ENCODE measurements around the gene MED8.
"Not testable (repeated sequence)": the region's sequence is repeated elsewhere in the genome, so short reads cannot be mapped to it uniquely, and the experiment has no call there.

Gene MED8

DNA sequence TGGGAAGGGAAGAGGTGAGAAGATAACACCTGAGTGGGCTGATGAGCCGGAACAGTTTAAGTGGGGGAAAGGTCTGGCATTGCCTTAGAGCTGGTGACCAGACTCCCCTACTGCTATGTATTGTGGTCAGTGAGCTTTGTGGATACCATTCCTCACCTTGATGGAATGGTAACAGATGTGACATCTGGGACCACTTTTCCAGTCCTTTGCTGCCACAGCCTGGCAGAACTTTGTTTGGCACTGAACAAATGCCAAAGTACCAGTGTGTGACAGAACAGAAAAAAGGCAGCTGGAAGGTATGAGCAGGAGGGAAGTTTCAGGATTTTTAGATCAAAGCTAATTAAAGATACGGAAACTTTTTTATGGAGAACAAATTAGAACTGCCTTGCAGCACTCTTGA lies 6.2 kb downstream of the MED8 start:
- DNase-seq (ENCODE audit: low read depth in 2 of 2) = no peak

DNA sequence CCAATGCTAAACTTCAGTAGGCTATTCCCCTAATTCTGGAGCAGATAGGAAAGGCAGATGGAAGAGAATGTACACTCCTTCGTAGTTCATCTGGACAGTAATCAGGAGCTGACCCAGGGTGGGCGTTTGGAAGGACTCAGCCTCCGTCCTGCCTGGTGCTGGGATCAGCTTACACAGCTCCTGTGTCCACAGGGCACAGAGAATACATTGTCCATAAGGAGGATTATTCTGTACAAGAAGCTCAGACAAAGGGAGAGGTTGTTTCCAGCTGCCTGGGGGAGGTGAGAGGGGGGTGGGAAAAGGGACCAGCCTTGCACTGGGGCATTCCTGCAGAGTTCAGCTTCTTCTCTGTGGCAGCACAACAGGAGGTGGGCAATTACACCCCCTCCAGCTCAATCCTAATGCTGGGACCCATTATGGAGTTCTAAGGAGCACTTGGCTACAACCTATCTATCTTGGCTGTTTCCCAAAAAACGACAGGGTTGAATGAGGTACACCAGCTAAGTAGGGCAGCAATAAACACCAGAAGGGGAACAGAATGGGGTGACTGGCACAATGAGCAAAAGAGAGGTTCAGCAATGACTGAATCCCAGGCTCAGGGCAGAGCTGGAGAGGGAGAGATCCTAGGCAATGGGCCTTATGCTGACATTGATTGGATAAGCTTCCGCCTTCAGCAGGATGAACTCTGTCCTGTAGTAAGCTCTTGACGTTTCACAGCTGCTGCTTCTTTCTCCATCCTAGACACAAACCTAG lies 7.4 kb downstream of the MED8 start:
- DNase-seq (ENCODE audit: low read depth in 2 of 2) = no peak

DNA sequence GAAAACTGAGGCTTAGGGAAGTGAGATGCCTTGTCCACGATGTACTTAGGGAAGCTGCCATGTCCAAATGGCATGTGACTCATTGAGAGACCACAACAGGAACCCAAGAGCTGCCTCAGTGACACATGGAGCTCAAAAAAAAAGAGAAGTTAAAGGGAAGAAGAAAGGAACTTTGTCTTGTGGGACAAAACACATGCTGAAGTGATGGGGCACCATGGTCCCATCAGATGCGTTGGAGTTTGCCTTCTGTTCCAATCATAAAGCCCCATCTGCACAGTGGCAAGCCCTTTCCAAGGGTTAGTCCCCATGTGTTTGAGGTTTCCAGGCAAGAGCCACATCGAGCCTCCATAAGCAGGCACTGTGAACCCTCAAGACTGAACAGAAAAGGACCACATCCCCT lies 8.0 kb downstream of the MED8 start:
- no peak for DNase-seq (ENCODE audit: low read depth in 2 of 2)

DNA sequence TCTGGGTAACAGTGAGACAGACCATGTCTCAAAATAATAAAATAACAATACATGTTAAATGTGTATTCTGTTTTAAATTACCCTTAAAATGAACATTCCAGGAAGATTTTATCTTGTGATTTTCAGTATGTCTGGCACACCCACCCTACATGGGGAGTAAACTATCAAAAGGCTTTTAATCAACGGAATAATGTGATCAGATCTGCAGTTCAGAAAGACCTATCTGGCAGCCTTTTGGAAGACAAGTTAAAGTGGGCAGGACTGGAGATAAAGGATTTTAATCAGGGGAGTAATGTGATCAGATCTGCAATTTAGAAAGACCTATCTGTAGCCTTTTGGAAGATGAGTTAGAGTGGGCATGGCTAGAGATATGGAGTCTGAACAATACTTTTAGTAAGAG lies 10.1 kb downstream of the MED8 start:
- DNase-seq (ENCODE audit: low read depth in 2 of 2) = no peak

DNA sequence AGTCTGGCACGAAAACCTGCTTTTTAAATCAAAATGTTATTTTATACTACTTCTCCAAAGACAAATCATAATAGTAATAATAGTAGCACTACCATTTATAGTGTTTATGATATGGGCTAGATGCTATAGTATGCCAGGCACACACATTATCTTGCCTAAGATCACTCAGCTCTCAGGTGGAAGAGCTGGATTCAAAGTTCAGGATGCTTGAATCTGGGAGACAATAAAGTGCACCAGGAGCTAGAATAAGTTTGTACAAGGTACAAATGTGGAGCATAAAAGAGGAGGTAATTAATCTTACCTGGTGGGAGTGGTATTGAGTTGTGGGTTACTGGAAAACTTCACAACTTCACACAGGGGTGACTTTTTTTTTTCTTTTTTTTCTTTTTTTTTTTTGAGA lies 11.8 kb downstream of the MED8 start:
- no peak for DNase-seq (ENCODE audit: low read depth in 2 of 2)

DNA sequence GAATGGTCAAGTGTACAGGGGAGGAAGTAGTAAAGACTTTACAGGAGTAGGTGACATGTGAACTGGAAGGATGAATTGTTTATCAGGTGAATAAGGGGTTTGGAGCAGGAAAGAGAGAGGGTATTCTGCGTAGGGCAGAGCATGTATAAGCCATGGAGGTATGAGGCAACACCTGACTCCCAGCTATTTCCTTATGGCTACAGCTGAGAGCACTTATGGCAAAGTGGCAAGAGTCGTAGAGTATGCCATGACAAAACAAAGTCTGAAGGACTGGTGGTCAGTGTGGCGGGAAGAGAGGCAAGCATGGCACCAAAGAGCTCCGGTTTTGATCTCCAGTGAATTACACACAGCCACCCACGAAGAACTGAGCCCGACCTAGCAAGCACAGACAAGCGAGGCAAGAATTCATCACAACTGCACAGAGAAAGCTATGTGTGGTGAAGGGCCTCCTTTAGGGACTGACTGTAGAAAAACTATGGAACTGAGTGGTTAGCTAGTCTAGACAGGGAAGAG lies 12.8 kb downstream of the MED8 start:
- no peak for DNase-seq (ENCODE audit: low read depth in 2 of 2)

DNA sequence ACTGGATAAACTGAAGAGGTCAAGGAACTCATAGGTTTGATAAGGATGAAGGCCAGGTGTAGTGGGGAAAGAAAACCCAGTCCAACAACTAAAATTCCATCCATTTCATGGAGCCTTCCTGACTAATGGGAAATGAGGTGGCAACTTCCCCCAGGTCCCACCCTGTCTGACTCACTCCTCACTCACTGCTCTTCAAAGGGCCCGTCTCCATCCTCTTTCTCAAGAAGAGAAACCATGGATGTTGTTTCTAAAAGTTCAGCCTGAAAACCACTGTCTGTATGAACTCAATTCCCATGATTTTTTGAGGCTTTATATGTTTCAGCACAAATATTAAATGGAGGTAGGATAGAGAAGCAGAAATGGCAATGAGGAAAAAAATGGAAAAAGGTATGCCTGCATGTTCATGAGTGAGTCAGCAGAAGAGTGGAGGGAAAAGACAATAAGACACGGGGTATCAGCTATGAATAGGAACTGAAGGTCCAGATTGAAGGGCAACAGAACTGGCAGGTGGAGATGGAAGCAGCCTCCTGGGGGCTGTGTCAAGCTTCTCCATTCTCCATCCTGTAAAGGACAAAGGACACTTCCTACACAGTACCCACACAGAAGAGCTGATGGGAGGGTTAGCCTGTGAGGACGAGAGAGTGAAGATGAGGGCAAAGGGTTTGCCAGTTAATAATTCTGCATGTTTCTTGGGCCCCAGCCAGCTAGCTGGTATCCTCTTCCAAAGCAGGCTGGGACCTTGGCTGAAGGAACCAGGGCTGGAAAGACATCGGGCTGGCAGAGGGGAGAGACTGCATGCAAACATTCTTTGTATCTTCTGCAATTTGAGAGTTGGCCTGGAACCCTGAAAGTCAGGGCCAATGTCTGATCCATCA lies 16.3 kb downstream of the MED8 start:
- DNase-seq (ENCODE audit: low read depth in 2 of 2) = no peak

DNA sequence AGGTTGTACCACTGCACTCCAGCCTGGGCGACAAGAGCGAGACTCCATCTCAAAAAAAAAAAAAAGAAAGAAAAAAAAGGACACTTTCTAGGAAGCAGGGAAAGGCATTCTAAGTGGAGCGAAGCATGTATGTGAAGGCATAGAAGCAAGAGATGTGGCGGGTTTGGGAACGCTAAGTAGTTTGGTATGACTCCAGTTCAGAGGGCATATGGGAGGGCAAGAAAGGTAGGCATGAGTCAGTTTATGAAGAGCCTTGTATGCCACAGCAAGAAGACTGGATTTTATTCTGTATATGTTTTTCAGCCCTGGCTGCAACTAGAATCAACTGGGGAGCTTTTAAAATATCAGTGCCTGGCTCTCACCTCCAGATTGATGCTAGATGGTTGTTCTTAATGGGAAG lies 17.4 kb downstream of the MED8 start:
- no peak for DNase-seq (ENCODE audit: low read depth in 2 of 2)

DNA sequence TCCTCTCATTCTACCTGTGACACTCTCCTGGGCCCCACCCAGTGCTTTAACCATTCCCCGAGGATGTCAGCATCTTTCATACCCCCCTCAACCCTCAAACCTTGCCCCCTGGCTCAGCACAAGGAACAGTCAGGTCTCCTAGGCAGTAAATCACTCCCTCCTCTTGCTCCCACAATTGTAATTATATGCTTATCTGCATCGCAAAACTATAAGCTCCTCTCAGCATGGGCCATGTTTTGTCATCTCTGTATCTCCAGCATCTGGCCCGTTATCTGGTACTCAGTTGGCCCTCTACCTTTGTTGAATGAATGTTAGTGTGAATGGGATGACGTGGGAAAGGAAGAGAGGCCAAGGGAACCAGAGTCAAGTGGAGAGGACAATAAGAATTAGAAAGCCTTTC lies 19.0 kb downstream of the MED8 start:
- DNase-seq (ENCODE audit: low read depth in 2 of 2) = no peak

DNA sequence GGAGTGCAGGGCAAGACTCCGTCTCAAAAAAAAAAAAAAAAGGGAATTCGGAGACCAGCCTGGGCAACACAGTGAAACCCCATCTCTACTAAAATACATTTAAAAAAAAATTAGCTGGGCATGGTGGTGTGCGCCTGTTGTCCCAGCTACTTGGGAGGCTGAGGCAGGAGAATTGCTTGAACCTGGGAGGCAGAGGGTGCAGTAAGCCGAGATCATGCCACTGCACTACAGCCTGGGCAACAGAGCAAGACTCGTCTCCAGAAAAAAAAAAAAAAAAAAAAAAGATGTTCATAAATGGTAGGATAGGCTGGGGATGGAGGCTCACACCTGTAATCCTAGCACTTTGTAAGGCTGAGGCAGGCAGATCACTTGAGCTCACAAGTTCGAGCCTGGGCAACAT lies 19.8 kb downstream of the MED8 start:
- not testable (repeated sequence) for DNase-seq (ENCODE audit: low read depth in 2 of 2)

DNA sequence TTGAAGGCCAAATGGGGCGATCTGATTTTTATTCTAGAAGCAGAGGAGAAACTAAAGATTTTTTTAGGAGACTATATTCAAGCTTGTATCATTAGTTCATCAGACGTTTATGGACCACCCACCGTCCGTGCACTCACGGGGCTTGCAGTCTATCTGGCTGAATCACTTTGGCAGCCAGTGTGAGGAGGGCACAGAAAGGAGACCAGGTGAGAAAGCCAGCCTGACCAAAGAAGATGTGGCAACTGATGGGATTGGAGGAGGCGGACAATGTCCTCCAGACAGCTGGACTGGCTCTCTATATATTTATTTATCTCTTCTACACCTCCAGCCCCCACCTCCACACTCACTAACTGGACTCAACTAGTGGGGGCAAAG lies 21.0 kb downstream of the MED8 start:
- no peak for DNase-seq (ENCODE audit: low read depth in 2 of 2)

DNA sequence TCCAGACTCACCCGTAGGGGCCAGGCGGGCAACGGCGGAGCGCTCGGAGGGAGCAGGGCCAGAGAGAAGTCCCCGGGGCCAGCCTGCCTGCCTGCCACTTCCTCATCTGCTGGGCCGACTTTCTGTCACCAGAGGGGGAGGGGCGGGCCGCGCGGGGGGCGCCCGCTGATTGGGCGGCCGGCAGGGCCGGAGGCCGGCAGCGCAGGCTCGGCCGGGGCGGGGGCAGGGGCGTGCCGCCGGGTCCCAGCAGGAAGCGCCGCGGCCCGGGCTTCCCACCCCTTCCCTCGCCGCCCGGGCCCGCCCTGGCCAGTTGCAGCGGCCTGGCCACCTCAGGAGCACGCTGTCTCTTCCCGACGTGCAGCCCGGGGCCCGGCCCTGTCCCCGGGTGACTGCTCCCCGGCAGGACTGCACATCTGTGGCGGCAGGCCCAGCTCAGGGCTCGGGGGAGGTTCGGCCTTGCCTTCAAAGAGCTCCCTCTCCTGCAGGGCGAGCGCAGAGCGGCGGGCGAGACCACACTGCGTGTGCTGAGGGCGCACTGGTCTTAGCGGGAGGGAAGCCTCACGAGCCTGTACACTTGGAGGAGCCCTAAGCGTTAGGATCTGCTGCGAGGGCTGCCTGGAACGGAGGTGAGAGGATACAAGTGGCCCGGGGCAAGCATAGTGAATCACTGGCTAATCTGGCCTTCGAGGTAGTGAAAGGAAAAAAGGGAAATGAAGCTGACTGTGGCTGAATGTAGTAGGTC lies 21.5 kb downstream of the MED8 start, which contains the start of gene ELOVL1:
TSS of gene ELOVL1 (minus strand) at position 108 of the 742 bp plus-strand sequence. CDS start 2,402 bp downstream, outside the sequence.
- peak; percentile 72 to 90 for DNase-seq (ENCODE audit: low read depth in 2 of 2)

DNA sequence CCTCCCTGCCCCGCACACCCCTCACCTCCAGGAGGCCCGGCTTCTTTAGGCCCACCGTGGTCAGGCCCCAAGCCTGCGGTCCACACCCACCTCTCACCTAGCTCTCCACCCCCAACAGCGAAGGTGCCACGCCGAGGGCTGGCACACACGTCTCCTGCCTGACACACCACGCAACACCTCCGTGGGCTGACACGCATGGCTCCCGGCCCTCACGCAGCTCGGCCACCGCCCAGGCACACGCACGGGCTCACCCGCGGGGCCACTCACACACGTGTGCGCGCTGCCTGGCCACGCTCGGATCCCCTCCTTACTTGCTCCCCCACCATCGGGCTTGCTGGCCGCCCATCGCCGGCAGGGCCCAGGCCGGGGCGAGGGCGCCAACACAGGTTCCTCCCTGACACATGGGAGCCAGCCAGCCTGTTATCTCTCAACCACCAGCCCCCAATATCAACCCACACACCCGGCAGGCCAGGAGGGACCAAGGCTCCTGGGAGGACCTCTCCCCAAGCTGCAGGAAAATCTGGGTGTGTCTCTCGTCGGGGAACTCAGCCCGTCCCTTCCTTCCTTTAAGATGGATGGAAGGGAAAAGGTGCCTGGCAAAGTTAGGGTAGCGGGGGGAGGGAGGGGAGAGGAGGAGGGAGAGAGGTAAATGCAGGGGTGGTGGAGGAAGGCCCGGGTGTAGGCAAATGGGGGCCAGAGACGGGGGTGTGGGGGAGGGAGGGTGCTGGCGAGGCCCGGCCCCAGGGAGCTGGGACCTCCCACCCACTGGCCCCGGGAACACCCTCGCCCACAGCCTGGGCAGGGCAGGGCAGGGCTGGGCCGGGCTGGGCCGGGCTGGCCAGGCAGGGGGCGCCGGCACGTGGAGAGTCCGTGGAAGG lies 22.3 kb downstream of the MED8 start:
- peak in 1 of 2 donors; percentile 17 for DNase-seq (ENCODE audit: low read depth in 2 of 2)

DNA sequence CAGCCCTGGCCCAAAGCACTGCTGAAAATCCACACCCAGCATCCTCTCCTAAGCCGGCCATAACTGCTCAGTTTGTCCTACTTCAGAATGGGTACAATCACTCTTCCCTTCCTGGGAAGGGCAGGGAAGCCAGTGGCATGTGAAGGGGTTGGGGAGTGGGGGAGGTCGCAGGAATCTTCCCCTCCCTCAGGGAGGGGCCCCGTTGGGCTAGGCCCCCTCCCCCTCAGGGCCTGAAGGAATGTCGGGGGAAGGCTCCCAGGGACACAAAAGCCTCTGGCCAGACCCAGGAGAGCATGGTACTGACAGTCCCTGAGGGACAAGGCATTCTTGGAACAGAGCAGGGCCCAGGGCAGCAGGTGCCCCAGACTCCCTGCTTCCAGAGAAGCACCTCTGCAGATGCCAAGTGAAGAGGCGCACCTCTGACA lies 23.0 kb downstream of the MED8 start:
- DNase-seq (ENCODE audit: low read depth in 2 of 2) = no peak

DNA sequence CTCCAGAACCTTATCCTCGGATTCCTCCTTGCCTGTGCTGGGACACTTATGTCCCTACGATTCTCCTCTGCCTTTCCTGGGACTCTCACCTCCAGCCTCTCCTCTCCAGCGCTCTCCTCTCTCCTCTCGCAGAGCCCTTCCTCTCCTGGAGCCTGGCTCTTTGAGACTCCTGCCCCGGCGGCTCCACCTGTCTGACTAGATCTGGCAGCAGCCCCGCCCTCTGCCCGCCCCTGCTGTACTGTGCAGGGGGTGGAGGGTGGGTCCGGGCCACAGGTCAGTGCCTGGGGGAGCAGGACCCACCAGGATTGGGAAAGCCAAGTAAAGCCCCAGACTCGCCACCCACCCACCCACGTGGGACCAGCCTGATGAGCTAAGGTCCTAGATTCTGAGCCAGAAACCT lies 23.4 kb downstream of the MED8 start:
- no peak for DNase-seq (ENCODE audit: low read depth in 2 of 2)

DNA sequence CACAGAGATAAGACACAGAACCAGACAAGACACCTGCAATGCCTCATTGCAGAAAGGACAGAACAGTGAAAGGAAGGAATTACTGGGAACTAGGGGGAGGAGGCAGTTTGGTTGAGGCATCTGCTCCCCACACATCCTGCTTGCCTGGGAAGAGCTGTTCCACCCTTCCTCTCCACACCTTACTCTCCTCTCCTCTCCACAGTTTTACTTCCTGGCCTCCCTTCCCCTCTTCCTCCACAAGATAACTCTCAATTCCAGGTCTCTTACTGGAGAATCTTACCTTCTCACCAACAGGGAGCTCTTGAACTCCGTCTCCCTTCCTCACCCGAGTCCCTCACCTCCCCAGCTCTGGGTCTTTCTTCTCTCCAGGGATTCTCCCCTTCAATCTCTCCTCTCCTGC lies 23.9 kb downstream of the MED8 start:
- no peak for DNase-seq (ENCODE audit: low read depth in 2 of 2)

DNA sequence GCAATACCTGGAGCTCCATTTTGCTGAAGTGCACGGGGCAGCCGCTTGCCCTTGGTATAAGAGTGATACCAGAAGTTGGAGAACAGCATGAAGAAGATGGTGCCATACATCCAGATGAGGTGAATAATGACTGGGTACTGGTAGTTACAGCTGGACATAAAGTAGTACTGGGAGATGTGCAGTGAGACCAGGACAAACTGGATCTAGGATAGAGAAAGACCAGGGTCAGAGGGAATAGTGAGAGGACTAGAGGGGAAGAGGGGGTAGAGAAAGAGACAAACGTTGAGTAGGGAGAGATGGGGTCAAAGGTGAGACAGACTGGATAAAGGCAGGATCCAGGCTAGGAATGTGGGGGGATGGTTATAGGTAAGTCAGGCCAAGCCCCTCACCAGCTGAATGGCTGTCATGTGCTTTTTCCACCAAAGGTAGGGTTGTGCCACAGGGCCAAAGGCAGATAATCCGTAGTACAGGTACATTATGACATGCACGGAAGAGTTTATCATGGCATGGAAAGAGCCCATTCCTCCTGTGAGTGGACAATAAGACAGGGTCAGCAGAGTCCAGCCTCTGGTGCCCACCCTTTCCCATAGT lies 25.6 kb downstream of the MED8 start:
- DNase-seq (ENCODE audit: low read depth in 2 of 2) = no peak

DNA sequence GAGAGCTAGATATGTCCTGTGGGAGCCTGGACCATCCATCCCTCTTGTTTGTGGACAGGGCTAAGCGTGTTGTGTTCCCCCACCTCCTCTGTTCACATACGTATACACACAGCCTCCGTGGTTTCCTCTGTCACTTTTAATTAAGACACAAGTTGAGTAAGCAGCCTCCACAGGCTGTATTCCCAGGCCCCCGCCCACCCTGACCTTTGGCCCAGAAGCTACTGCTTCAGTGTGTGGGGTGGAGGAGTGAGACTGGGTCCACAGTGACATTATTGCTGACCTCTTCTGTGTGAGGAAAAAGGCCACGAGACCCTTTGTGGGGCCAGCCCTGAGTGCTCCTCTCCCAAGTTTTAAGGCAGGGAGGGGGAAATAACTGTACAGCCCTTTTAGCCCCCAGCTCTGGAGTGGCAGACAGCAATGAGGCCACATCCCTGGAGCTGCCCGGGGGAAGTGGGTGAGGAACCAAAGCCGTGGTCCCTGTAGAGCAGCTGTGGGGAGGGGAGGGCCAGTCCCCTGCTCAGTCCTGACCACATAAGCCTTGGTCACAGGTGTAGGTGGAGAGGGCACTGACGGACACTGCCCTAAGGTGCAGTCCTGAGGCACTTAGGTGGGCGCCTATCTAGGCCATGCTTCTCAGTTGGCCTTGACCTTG lies 26.2 kb downstream of the MED8 start:
- no peak for DNase-seq (ENCODE audit: low read depth in 2 of 2)

DNA sequence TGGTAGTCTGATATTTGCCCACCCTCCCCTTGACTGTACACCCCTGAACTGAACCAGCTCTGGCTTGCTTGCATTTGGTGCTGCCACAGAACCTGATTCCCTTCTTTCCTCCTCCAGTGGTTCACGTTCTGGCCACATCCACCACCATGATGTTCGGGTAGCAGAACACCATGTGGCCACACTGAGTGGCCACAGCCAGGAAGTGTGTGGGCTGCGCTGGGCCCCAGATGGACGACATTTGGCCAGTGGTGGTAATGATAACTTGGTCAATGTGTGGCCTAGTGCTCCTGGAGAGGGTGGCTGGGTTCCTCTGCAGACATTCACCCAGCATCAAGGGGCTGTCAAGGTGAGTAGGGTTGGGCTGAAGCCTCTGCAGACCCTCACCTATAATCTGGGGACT lies 29.0 kb downstream of the MED8 start:
- DNase-seq (ENCODE audit: low read depth in 2 of 2) = no peak

DNA sequence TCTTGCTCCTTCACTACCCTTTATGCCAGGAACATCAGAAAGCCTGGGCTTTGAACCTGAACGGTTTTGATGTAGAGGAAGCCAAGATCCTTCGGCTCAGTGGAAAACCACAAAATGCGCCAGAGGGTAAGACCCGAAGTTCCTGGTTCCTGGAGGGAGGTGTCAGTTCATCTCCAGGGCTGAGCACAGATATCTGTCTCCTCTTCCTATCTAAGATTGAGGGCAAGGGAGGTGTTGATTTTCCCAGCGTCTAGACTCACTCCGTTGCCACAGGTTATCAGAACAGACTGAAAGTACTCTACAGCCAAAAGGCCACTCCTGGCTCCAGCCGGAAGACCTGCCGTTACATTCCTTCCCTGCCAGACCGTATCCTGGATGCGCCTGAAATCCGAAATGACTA lies 29.9 kb downstream of the MED8 start:
- DNase-seq (ENCODE audit: low read depth in 2 of 2) = no peak

Measured in stimulated activated CD4-positive, alpha-beta T cell treated with anti-CD3 and anti-CD28 coated beads, Interleukin-15, amount 100 ng/mL, for 48 hours (primary cell).